SU-DHL-6 (cell line): Measurements from ENCODE around the gene SPTBN5.

ENCODE experiments used
- EZH2phosphoT487 ChIP-seq: fragments of 200-600 bp; sonication (generic), shearing (Covaris generic); conservative IDR thresholded peaks from 2 replicates; pipeline ENCODE4 v1.6.1; 2018; ENCODE audit warnings: mild to moderate bottlenecking, antibody characterized with exemption, low read length, moderate library complexity, mixed read lengths
- TF ChIP-seq, protein P1 (sequence below): fragments of 200-600 bp; sonication (generic); IDR thresholded peaks from one replicate; pipeline ENCODE4 v1.5.1; 2017; ENCODE audit warnings: antibody characterized with exemption, mild to moderate bottlenecking, low read length, moderate library complexity; ENCODE audit not compliant: insufficient read depth, poor library complexity, severe bottlenecking

DNA sequence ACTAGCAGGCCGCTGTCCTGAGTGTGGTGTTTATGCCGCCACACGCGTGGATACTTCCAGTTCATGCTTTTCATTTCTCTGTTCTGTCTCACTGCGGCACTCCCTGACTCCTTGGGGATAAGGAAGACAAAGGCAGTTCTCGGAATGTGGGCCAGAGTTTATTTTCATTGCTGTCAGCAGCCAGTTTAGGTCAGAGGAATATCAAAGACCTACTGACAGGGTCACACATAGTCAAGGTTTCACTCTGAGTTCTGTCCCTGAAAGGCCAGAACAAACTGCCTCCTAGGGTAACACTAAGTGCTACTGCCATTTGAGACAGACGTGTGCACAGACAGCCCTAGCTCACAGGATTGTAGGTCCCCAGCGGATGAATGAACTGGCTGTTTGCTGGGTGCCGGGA is 27.3 kb upstream of the SPTBN5 start:
- TF ChIP-seq, protein P1, sequence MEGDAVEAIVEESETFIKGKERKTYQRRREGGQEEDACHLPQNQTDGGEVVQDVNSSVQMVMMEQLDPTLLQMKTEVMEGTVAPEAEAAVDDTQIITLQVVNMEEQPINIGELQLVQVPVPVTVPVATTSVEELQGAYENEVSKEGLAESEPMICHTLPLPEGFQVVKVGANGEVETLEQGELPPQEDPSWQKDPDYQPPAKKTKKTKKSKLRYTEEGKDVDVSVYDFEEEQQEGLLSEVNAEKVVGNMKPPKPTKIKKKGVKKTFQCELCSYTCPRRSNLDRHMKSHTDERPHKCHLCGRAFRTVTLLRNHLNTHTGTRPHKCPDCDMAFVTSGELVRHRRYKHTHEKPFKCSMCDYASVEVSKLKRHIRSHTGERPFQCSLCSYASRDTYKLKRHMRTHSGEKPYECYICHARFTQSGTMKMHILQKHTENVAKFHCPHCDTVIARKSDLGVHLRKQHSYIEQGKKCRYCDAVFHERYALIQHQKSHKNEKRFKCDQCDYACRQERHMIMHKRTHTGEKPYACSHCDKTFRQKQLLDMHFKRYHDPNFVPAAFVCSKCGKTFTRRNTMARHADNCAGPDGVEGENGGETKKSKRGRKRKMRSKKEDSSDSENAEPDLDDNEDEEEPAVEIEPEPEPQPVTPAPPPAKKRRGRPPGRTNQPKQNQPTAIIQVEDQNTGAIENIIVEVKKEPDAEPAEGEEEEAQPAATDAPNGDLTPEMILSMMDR: no peak
- TF ChIP-seq EZH2phosphoT487: no peak
